Nephron (organoid): Measurements from ENCODE around the gene CHMP1A.

Source experiments
- H3K27ac Mint-ChIP-seq, 3 experiments: 2 replicates each; pipeline ENCODE4 v1.8.0; 2020; ENCODE audit warnings: mixed read lengths in 3 of 3, mild to moderate bottlenecking in 2 of 3, moderate library complexity in 1 of 3
- H3K27me3 Mint-ChIP-seq: 2 replicates; pipeline ENCODE4 v1.8.0; 2021; ENCODE audit warnings: low read depth, mild to moderate bottlenecking, moderate library complexity, mixed read lengths
- H3K36me3 Mint-ChIP-seq: 2 replicates; pipeline ENCODE4 v1.8.0; 2020; ENCODE audit warnings: low read depth, mixed read lengths
- H3K4me1 Mint-ChIP-seq: 2 replicates; pipeline ENCODE4 v1.8.0; 2020; ENCODE audit warnings: mixed read lengths
- H3K4me3 Mint-ChIP-seq, 3 experiments: 2 replicates each; pipeline ENCODE4 v1.8.0; 2020; ENCODE audit warnings: mild to moderate bottlenecking in 3 of 3, mixed read lengths in 3 of 3, moderate library complexity in 2 of 3
- H3K9me3 Mint-ChIP-seq: 2 replicates; pipeline ENCODE4 v1.8.0; 2020; ENCODE audit warnings: mixed read lengths
- TF ChIP-seq, protein P1 (sequence below), 3 experiments: fragments of 200-600 bp; sonication (generic); IDR thresholded peaks; one replicate each; pipeline ENCODE4 v1.5.0; 2021; ENCODE audit warnings: antibody characterized with exemption in 3 of 3; ENCODE audit not compliant: unreplicated experiment in 3 of 3

Gene CHMP1A

DNA sequence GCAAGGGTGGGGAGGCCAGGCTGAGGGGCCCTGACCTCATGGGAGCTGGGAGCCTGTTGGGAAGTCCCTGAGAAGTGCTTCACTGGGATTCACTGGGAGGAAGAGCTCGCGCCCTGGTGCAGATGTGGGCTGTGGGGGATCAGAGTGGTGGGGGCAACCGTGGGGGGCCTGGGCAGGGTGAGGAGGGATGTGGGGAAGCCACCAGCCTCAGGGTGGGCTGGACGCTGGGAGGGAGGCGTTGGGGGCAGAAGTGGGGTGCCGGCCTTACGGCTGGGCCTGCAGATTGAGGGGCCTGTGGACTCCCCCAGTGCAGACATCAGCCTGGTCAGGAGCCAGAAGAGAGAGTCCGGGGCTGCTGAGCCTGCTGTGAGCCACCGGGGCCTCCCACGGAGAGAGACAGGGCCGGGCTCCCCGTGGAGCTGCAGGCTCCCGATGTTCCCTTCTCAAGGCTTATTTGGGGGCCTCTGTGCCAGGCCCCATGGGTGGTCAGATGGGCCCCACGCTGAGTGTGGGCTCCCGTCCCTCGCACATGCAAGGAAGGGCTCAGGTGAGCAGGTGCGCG lies 36.3 kb downstream of the CHMP1A start:
- peaks cover 37% of the 10 kb centered on the region for H3K27me3 Mint-ChIP-seq
- H3K4me3 Mint-ChIP-seq = no peak overlapping the region
- H3K9me3 Mint-ChIP-seq = no peaks in the 10 kb centered on the region
- H3K27ac Mint-ChIP-seq = peak overlapping the region in 2 of 3 experiments; percentile 74 to 94
- H3K36me3 Mint-ChIP-seq = no peaks in the 10 kb centered on the region
- TF ChIP-seq, protein P1, sequence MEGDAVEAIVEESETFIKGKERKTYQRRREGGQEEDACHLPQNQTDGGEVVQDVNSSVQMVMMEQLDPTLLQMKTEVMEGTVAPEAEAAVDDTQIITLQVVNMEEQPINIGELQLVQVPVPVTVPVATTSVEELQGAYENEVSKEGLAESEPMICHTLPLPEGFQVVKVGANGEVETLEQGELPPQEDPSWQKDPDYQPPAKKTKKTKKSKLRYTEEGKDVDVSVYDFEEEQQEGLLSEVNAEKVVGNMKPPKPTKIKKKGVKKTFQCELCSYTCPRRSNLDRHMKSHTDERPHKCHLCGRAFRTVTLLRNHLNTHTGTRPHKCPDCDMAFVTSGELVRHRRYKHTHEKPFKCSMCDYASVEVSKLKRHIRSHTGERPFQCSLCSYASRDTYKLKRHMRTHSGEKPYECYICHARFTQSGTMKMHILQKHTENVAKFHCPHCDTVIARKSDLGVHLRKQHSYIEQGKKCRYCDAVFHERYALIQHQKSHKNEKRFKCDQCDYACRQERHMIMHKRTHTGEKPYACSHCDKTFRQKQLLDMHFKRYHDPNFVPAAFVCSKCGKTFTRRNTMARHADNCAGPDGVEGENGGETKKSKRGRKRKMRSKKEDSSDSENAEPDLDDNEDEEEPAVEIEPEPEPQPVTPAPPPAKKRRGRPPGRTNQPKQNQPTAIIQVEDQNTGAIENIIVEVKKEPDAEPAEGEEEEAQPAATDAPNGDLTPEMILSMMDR (IDR thresholded peaks at IDR 0.05; ENCODE audit: unreplicated experiment in 3 of 3) = no peak
- peaks cover 35% of the 10 kb centered on the region for H3K4me1 Mint-ChIP-seq

DNA sequence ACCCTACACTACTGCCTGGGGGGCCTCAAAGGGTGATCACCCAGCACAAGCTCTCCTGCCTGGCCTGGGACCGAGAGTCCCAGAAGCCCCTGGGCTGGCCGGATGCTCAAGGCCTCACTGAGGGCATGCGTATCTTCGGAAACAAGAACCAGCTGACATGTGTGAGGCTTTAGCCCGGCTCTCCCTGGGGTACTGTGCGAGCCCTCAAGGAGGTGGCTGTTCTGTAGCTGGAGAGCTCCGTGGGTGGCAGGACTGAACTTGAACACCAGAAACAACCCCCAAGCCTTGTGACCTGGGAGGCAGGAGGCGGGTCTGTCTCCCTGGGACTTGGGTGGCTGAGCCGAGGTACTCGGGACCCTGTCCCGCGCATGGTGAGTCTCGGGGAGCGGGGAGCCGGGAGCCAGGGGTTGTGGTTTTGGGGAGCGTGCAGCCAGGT lies 37.1 kb downstream of the CHMP1A start:
- TF ChIP-seq, protein P1 (IDR thresholded peaks at IDR 0.05; ENCODE audit: unreplicated experiment in 3 of 3) = no peak
- Mint-ChIP-seq H3K27ac (peak overlapping the region in 2 of 3 experiments; percentile 64 to 66), H3K9me3 (no peaks in the 10 kb centered on the region), H3K27me3 (peaks cover 37% of the 10 kb centered on the region), H3K4me3 (no peak overlapping the region), H3K36me3 (no peaks in the 10 kb centered on the region), H3K4me1 (peaks cover 35% of the 10 kb centered on the region)

DNA sequence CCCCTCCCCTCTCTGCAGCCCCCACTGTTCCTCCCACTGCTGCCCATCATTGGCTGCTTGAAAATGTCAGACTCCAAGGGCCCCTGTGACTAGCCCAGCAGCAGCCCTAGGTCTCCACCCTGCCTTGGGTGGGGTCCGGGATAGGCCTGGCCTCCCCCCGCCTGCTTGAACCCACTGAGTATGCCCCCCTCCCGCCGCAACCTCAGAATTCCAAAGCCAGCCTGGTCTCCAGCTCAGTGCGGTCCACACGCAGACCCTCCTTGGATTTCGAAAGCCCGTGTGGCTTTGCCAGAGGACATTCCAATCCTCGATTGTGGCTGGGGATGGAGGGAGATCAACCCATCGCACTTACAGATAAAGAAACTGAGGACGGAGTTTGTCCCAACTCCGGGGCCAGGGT lies 37.7 kb downstream of the CHMP1A start:
- peaks cover 30% of the 10 kb centered on the region for H3K4me1 Mint-ChIP-seq
- no peaks in the 10 kb centered on the region for H3K9me3 Mint-ChIP-seq
- no peak overlapping the region for H3K4me3 Mint-ChIP-seq
- TF ChIP-seq, protein P1 (IDR thresholded peaks at IDR 0.05; ENCODE audit: unreplicated experiment in 3 of 3) = no peak
- H3K27ac Mint-ChIP-seq = peak overlapping the region in 1 of 3 experiments; percentile 66
- peaks cover 36% of the 10 kb centered on the region for H3K27me3 Mint-ChIP-seq
- H3K36me3 Mint-ChIP-seq = no peaks in the 10 kb centered on the region

DNA sequence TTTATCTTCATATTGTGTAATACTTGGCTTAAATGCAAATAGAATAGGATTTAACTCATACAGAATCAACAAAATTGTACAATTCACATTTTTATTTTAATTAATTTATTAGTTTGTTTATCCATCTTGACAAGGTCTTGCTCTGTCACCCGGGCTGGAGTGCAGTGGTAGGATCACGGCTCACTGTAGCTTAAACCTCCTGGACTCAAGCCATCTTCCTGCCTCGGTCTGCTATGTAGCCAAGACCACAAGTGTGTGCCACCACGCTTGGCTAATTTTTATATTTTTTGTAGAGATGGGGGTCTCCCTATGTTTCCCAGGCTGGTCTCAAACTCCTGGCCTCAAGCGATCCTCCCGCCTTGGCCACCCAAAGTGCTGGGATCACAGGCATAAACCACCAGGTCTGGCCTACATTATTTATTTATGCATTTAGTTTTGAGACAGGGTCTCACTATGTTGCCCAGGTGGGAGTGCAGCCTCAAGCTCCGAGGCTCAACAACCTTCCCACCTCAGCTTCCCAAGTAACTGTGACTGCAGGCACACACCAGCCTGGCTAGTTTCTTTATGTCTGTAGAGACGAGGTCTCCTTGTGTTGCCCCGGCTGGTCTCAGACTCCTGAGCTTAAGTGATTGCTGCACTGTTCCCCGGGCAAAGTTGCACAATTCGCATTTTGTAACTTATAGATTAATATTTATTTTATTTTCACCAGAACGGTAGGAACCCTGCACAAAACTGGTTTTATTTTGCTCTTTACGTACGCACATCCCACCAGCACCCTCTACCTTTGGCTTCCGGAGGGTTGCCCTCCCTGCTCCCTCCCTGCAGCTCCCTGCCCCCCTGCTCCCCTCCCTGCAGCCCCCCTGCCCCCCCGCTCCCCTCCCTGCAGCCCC lies 39.2 kb downstream of the CHMP1A start:
- TF ChIP-seq, protein P1 (IDR thresholded peaks at IDR 0.05; ENCODE audit: unreplicated experiment in 3 of 3) = no peak
- H3K27ac Mint-ChIP-seq = peak overlapping the region in 1 of 3 experiments; percentile 41
- peaks cover 21% of the 10 kb centered on the region for H3K27me3 Mint-ChIP-seq
- H3K36me3 Mint-ChIP-seq = no peaks in the 10 kb centered on the region
- H3K4me3 Mint-ChIP-seq = no peak overlapping the region
- peaks cover 25% of the 10 kb centered on the region for H3K4me1 Mint-ChIP-seq
- no peaks in the 10 kb centered on the region for H3K9me3 Mint-ChIP-seq

DNA sequence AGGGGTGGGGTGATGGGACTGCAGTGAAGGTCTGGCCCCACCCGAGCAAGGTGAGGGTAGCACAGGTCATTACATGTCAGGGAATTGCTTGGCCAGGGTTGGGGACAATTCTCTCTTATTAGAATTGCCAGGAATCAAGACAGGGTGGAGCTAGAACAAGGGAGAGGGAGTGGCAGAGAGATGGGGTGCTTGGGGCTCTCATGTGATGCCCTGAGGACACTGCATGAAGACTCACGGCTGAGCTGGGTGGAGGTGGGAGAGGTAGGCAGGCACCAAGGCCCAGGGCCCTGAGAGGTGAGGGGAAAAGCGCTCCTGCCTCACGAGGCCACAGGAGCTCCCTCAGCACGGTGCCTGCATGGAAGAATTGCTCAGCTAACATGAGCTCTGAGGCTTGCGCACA lies 40.5 kb downstream of the CHMP1A start:
- TF ChIP-seq, protein P1 (IDR thresholded peaks at IDR 0.05; ENCODE audit: unreplicated experiment in 3 of 3) = no peak
- H3K27ac Mint-ChIP-seq = peak overlapping the region in 2 of 3 experiments; percentile 22 to 39
- peaks cover 27% of the 10 kb centered on the region for H3K4me1 Mint-ChIP-seq
- no peaks in the 10 kb centered on the region for H3K36me3 Mint-ChIP-seq
- H3K27me3 Mint-ChIP-seq = peaks cover 13% of the 10 kb centered on the region
- peak overlapping the region in 1 of 3 experiments; percentile 31 for H3K4me3 Mint-ChIP-seq
- no peaks in the 10 kb centered on the region for H3K9me3 Mint-ChIP-seq
